Activated CD4-positive, alpha-beta T cell treated with anti-CD3 and anti-CD28 coated beads for 36 hours (primary cell): ENCODE measurements around the gene PIPOX. TPM values are rescaled to one million over a fixed set of nuclear protein-coding genes. Genes with fewer than 3 reads are reported as not detected.

ENCODE experiments used
- ATAC-seq: fragments of 200-7000 bp; cut with Tn5 transposase; one replicate; pipeline ENCODE4 v1.10.0; 2021; ENCODE audit warnings: mild to moderate bottlenecking, moderate library complexity
- CTCF ChIA-PET: fragments of 350-600 bp; sonication (Branson Sonifier 250); formaldehyde crosslinking; loops from one replicate; lab custom pipeline; 2021; ENCODE audit warnings: antibody characterized with exemption; lab: Charles Lee
- POLR2A ChIA-PET: fragments of 350-600 bp; sonication (Branson Sonifier 250); formaldehyde crosslinking; loops from one replicate; lab custom pipeline; 2021; ENCODE audit warnings: antibody characterized with exemption, inconsistent platforms; lab: Charles Lee
- DNase-seq: peaks from one replicate; pipeline ENCODE4 v3.0.0-alpha.2; 2020
- H3K27ac Mint-ChIP-seq: one replicate; pipeline ENCODE4 v1.8.0; 2021; ENCODE audit warnings: mixed read lengths
- H3K27me3 Mint-ChIP-seq: one replicate; pipeline ENCODE4 v1.8.0; 2021; ENCODE audit warnings: mixed read lengths
- H3K36me3 Mint-ChIP-seq: one replicate; pipeline ENCODE4 v1.8.0; 2021; ENCODE audit warnings: low read depth, mixed read lengths
- H3K4me1 Mint-ChIP-seq: one replicate; pipeline ENCODE4 v1.8.0; 2021; ENCODE audit warnings: mixed read lengths
- H3K4me3 Mint-ChIP-seq: one replicate; pipeline ENCODE4 v1.8.0; 2021; ENCODE audit warnings: mild to moderate bottlenecking, moderate library complexity, mixed read lengths
- H3K9me3 Mint-ChIP-seq: one replicate; pipeline ENCODE4 v1.8.0; 2021; ENCODE audit warnings: low read depth, mixed read lengths
- intact Hi-C, 2 experiments: fragments of 100-400 bp; cut with DNase I in 1 of 2; cut with micrococcal nuclease in 1 of 2; formaldehyde crosslinking; loops; one replicate each; pipeline versions ENCODE4 v1.14.2 to v1.15.1; 2022 to 2024; cut with DNase I, micrococcal nuclease
- total RNA-seq, 2 experiments: library from RNA; stranded (reverse); gene quantifications; one replicate each; pipeline ENCODE4 v1.2.3, GENCODE V29; 2021

PIPOX gene
- total RNA-seq, 2 experiments from 2014 or later = 1.8 to 2.1 TPM

GRCh38 chr17:29090108-29090507, 47.2 kb downstream of the PIPOX start:
- H3K4me3 Mint-ChIP-seq = no peak overlapping the region
- ChIA-PET POLR2A (no interaction called here), CTCF (interaction anchor here (0.8 to 2.8 kb wide), 7 partner anchors 11 to 427 kb away, joined by 3 to 20 read pairs (median 5); no protein-coding TSS in a partner anchor)
- DNase-seq (no peak), ATAC-seq (no peak)
- H3K9me3 Mint-ChIP-seq = no peaks in the 10 kb centered on the region
- intact Hi-C loops = no loop called here
- H3K27ac Mint-ChIP-seq = no peak overlapping the region
- H3K27me3 Mint-ChIP-seq = no peaks in the 10 kb centered on the region
- no peaks in the 10 kb centered on the region for H3K4me1 Mint-ChIP-seq
- H3K36me3 Mint-ChIP-seq = peaks cover 10% of the 10 kb centered on the region

- H3K27me3 Mint-ChIP-seq = no peaks in the 10 kb centered on the region
- no peaks in the 10 kb centered on the region for H3K4me1 Mint-ChIP-seq
- H3K36me3 Mint-ChIP-seq = peaks cover 9% of the 10 kb centered on the region
- H3K4me3 Mint-ChIP-seq = no peak overlapping the region
- intact Hi-C loops = no loop called here
- ChIA-PET POLR2A (no interaction called here), CTCF (interaction anchor here (0.6 to 2.8 kb wide), 8 partner anchors 10 to 426 kb away, joined by 3 to 20 read pairs (median 4); no protein-coding TSS in a partner anchor)
- ATAC-seq (no peak), DNase-seq (no peak)
- no peaks in the 10 kb centered on the region for H3K9me3 Mint-ChIP-seq
- no peak overlapping the region for H3K27ac Mint-ChIP-seq
Measured at GRCh38 chr17:29090750-29091605, 48.0 kb downstream of the PIPOX start.

GRCh38 chr17:29091606-29092289, 48.8 kb downstream of the PIPOX start:
- Mint-ChIP-seq H3K27me3 (no peaks in the 10 kb centered on the region), H3K36me3 (peaks cover 9% of the 10 kb centered on the region), H3K9me3 (no peaks in the 10 kb centered on the region), H3K4me1 (no peaks in the 10 kb centered on the region), H3K4me3 (no peak overlapping the region), H3K27ac (no peak overlapping the region)
- no peak for DNase-seq
- ChIA-PET CTCF (interaction anchor here (0.6 to 2.8 kb wide), 7 partner anchors 9 to 174 kb away, joined by 3 to 20 read pairs (median 6); no protein-coding TSS in a partner anchor), POLR2A (no interaction called here)
- intact Hi-C loops = no loop called here
- ATAC-seq = no peak

- no peaks in the 10 kb centered on the region for H3K9me3 Mint-ChIP-seq
- POLR2A ChIA-PET = no interaction called here
- ATAC-seq (no peak), DNase-seq (no peak)
- H3K4me1 Mint-ChIP-seq = no peaks in the 10 kb centered on the region
- no peak overlapping the region for H3K4me3 Mint-ChIP-seq
- intact Hi-C loops = no loop called here
- H3K36me3 Mint-ChIP-seq = peaks cover 8% of the 10 kb centered on the region
- CTCF ChIA-PET = interaction anchor here (0.5 to 1.8 kb wide), 5 partner anchors 17 to 126 kb away, joined by 3 to 9 read pairs (median 5); no protein-coding TSS in a partner anchor
- no peak overlapping the region for H3K27ac Mint-ChIP-seq
- H3K27me3 Mint-ChIP-seq = no peaks in the 10 kb centered on the region
Measured at GRCh38 chr17:29093090-29093871, 50.3 kb downstream of the PIPOX start.

GRCh38 chr17:29094101-29094708, 51.3 kb downstream of the PIPOX start:
- ChIA-PET POLR2A (interaction anchor here (0.6 kb wide), 1 partner anchor 21 kb away, joined by 3 read pairs; no protein-coding TSS in a partner anchor), CTCF (interaction anchor here (0.6 to 1.5 kb wide), 5 partner anchors 10 to 128 kb away, joined by 3 to 4 read pairs (median 3); no protein-coding TSS in a partner anchor)
- intact Hi-C loops = no loop called here
- Mint-ChIP-seq H3K27me3 (no peaks in the 10 kb centered on the region), H3K4me1 (no peaks in the 10 kb centered on the region), H3K9me3 (no peaks in the 10 kb centered on the region), H3K36me3 (peaks cover 5% of the 10 kb centered on the region), H3K27ac (no peak overlapping the region), H3K4me3 (no peak overlapping the region)
- no peak for DNase-seq
- no peak for ATAC-seq

- no peak for DNase-seq
- no peaks in the 10 kb centered on the region for H3K9me3 Mint-ChIP-seq
- H3K36me3 Mint-ChIP-seq = peaks cover 7% of the 10 kb centered on the region
- H3K4me1 Mint-ChIP-seq = peaks cover 9% of the 10 kb centered on the region
- H3K4me3 Mint-ChIP-seq = no peak overlapping the region
- peak overlapping the region; percentile 13 for H3K27ac Mint-ChIP-seq
- no peak for ATAC-seq
- intact Hi-C loops = no loop called here
- CTCF ChIA-PET = interaction anchor here (0.5 to 1.5 kb wide), 7 partner anchors 20 to 271 kb away, joined by 3 to 4 read pairs (median 3); no protein-coding TSS in a partner anchor
- H3K27me3 Mint-ChIP-seq = no peaks in the 10 kb centered on the region
- POLR2A ChIA-PET = no interaction called here
Measured at GRCh38 chr17:29095439-29095838, 52.5 kb downstream of the PIPOX start.

GRCh38 chr17:29096094-29096493, 53.2 kb downstream of the PIPOX start:
- ChIA-PET POLR2A (no interaction called here), CTCF (interaction anchor here (0.5 to 1.1 kb wide), 5 partner anchors 20 to 270 kb away, joined by 3 to 4 read pairs (median 3); no protein-coding TSS in a partner anchor)
- H3K27me3 Mint-ChIP-seq = no peaks in the 10 kb centered on the region
- intact Hi-C loops = no loop called here
- no peak for ATAC-seq
- peaks cover 7% of the 10 kb centered on the region for H3K36me3 Mint-ChIP-seq
- H3K4me1 Mint-ChIP-seq = peaks cover 11% of the 10 kb centered on the region
- H3K4me3 Mint-ChIP-seq = no peak overlapping the region
- no peak for DNase-seq
- no peaks in the 10 kb centered on the region for H3K9me3 Mint-ChIP-seq
- no peak overlapping the region for H3K27ac Mint-ChIP-seq

GRCh38 chr17:29099527-29099926, 56.6 kb downstream of the PIPOX start:
- ATAC-seq (no peak), DNase-seq (no peak)
- Mint-ChIP-seq H3K36me3 (peaks cover 8% of the 10 kb centered on the region), H3K27me3 (no peaks in the 10 kb centered on the region), H3K27ac (no peak overlapping the region), H3K4me1 (peaks cover 11% of the 10 kb centered on the region), H3K9me3 (no peaks in the 10 kb centered on the region), H3K4me3 (no peak overlapping the region)
- ChIA-PET POLR2A (no interaction called here), CTCF (interaction anchor here (1.2 to 2.1 kb wide), 3 partner anchors 17 to 146 kb away, joined by 3 to 7 read pairs (median 7); no protein-coding TSS in a partner anchor)
- intact Hi-C loops = no loop called here

- Mint-ChIP-seq H3K36me3 (peaks cover 8% of the 10 kb centered on the region), H3K9me3 (no peaks in the 10 kb centered on the region), H3K4me3 (no peak overlapping the region), H3K27me3 (no peaks in the 10 kb centered on the region), H3K27ac (no peak overlapping the region), H3K4me1 (peaks cover 11% of the 10 kb centered on the region)
- intact Hi-C loops = no loop called here
- ATAC-seq (no peak), DNase-seq (no peak)
- CTCF ChIA-PET = interaction anchor here (0.6 to 2.4 kb wide), 7 partner anchors 8 to 135 kb away, joined by 3 to 12 read pairs (median 5); no protein-coding TSS in a partner anchor
- POLR2A ChIA-PET = interaction anchor here (0.6 to 0.7 kb wide), 2 partner anchors 113 to 326 kb away, joined by 3 to 4 read pairs; no protein-coding TSS in a partner anchor
Measured at GRCh38 chr17:29100296-29100695, 57.4 kb downstream of the PIPOX start.

- ChIA-PET CTCF (interaction anchor here (2.0 to 2.4 kb wide), 2 partner anchors 10 to 16 kb away, joined by 10 to 12 read pairs; no protein-coding TSS in a partner anchor), POLR2A (no interaction called here)
- Mint-ChIP-seq H3K27ac (no peak overlapping the region), H3K9me3 (no peaks in the 10 kb centered on the region), H3K4me3 (no peak overlapping the region), H3K36me3 (peaks cover 13% of the 10 kb centered on the region), H3K4me1 (peaks cover 11% of the 10 kb centered on the region), H3K27me3 (no peaks in the 10 kb centered on the region)
- no peak for DNase-seq
- intact Hi-C loops = no loop called here
- ATAC-seq = no peak
Measured at GRCh38 chr17:29102046-29102445, 59.1 kb downstream of the PIPOX start.
